HCT116 (cell line): ENCODE data around the gene UBTD1. TPM values are rescaled to one million over a fixed set of nuclear protein-coding genes. Genes with fewer than 3 reads are reported as not detected.

Experiments
- total RNA-seq: library from RNA; stranded (reverse); gene quantifications from one replicate; pipeline ENCODE4 v1.2.1, GENCODE V29; 2021; ENCODE audit not compliant: unreplicated experiment

The UBTD1 gene
- total RNA-seq, 1 experiment from 2014 or later, result 12.8 TPM

Other genes with a start within 250 kb of the UBTD1 start
- gene ARHGAP19, start 206.3 kb upstream of the UBTD1 start, total RNA-seq, result 36.8 TPM
- gene FRAT1, start 179.7 kb upstream of the UBTD1 start, total RNA-seq, result 1.7 TPM
- gene FRAT2, start 164.2 kb upstream of the UBTD1 start, total RNA-seq, result 10.7 TPM
- 67.0 TPM for gene RRP12, start 97.6 kb upstream of the UBTD1 start, total RNA-seq
- gene PGAM1, start 72.7 kb upstream of the UBTD1 start, total RNA-seq, result 497 TPM
- gene EXOSC1, start 52.9 kb upstream of the UBTD1 start, total RNA-seq, result 38.9 TPM
- 34.0 TPM for gene ZDHHC16, start 52.7 kb upstream of the UBTD1 start, total RNA-seq
- gene MMS19, start 502 bp upstream of the UBTD1 start, total RNA-seq, result 101 TPM
- 0.15 TPM for gene ANKRD2, start 73.9 kb downstream of the UBTD1 start, total RNA-seq
- gene HOGA1, start 85.5 kb downstream of the UBTD1 start, total RNA-seq, result 1.6 TPM
- gene C10orf62, start 90.8 kb downstream of the UBTD1 start, total RNA-seq, result 0.32 TPM
- 8.0 TPM for gene MORN4, start 134.6 kb downstream of the UBTD1 start, total RNA-seq
- gene PI4K2A, start 141.7 kb downstream of the UBTD1 start, total RNA-seq, result 20.0 TPM
- gene AVPI1, start 188.3 kb downstream of the UBTD1 start, total RNA-seq, result 26.7 TPM
- gene MARVELD1, start 214.8 kb downstream of the UBTD1 start, total RNA-seq, result 36.1 TPM
- gene ZFYVE27, start 238.2 kb downstream of the UBTD1 start, total RNA-seq, result 28.4 TPM